Stimulated activated naive CD4-positive, alpha-beta T cell (primary cell): ENCODE results near the gene SLC38A1.
A peak's percentile ranks its signal among the peaks of the same experiment; 100 is the strongest.
"Not testable (repeated sequence)": the region's sequence is repeated elsewhere in the genome, so short reads cannot be mapped to it uniquely, and the experiment has no call there.

Experiments used
- DNase-seq, 6 experiments: peaks; one replicate each; lab custom pipeline; 2025; lab: John Stamatoyannopoulos, UW

Gene SLC38A1

GRCh38 chr12:46206471-46206870 lies 62.4 kb downstream of the SLC38A1 start:
- no peak for DNase-seq

GRCh38 chr12:46205294-46205693 lies 63.5 kb downstream of the SLC38A1 start:
- DNase-seq: no peak

GRCh38 chr12:46201284-46201789 lies 67.5 kb downstream of the SLC38A1 start:
- DNase-seq: no peak

GRCh38 chr12:46200551-46200950 lies 68.3 kb downstream of the SLC38A1 start:
- no peak for DNase-seq

GRCh38 chr12:46198913-46199312 lies 69.9 kb downstream of the SLC38A1 start:
- DNase-seq: no peak

GRCh38 chr12:46197883-46198282 lies 71.0 kb downstream of the SLC38A1 start:
- no peak for DNase-seq

- not testable (repeated sequence) for DNase-seq
Observed at GRCh38 chr12:46190533-46190932, 78.3 kb downstream of the SLC38A1 start.

- no peak for DNase-seq
Observed at GRCh38 chr12:46188170-46188569, 80.7 kb downstream of the SLC38A1 start.

- no peak for DNase-seq
Observed at GRCh38 chr12:46187023-46187422, 81.8 kb downstream of the SLC38A1 start.

GRCh38 chr12:46186088-46186487 lies 82.8 kb downstream of the SLC38A1 start:
- no peak for DNase-seq

- DNase-seq: no peak
Observed at GRCh38 chr12:46185686-46186085, 83.2 kb downstream of the SLC38A1 start.

GRCh38 chr12:46184798-46185595 lies 83.8 kb downstream of the SLC38A1 start:
- DNase-seq: no peak

- no peak for DNase-seq
Observed at GRCh38 chr12:46183112-46183511, 85.7 kb downstream of the SLC38A1 start.

GRCh38 chr12:46181465-46181864 lies 87.4 kb downstream of the SLC38A1 start:
- DNase-seq: no peak

- no peak for DNase-seq
Observed at GRCh38 chr12:46179693-46180452, 89.0 kb downstream of the SLC38A1 start.

- peak in 4 of 6 experiments; percentile 9 to 55 (median 55) for DNase-seq
Observed at GRCh38 chr12:46177837-46178608, 90.8 kb downstream of the SLC38A1 start.

- DNase-seq: no peak
Observed at GRCh38 chr12:46177025-46177424, 91.8 kb downstream of the SLC38A1 start.

- DNase-seq: no peak
Observed at GRCh38 chr12:46174919-46175318, 93.9 kb downstream of the SLC38A1 start.

- DNase-seq: no peak
Observed at GRCh38 chr12:46174061-46174662, 94.7 kb downstream of the SLC38A1 start.

GRCh38 chr12:46168426-46168825 lies 100.4 kb downstream of the SLC38A1 start:
- DNase-seq: no peak

- DNase-seq: no peak
Observed at GRCh38 chr12:46167412-46167811, 101.4 kb downstream of the SLC38A1 start.

- no peak for DNase-seq
Observed at GRCh38 chr12:46165191-46165590, 103.7 kb downstream of the SLC38A1 start.
